H1 (cell line): Measurements from ENCODE around the gene SMYD3. TPM values are rescaled to one million over a fixed set of nuclear protein-coding genes. Genes with fewer than 3 reads are reported as not detected.

ENCODE experiments used
- CHD7 ChIP-seq: fragments of 300-600 bp; sonication (generic); IDR thresholded peaks from 2 replicates; pipeline ENCODE4 v1.7.1; 2012; ENCODE audit warnings: low read length, moderate library complexity, mild to moderate bottlenecking, inconsistent platforms; ENCODE audit not compliant: insufficient replicate concordance
- CTCF ChIP-seq, 3 experiments: IDR thresholded peaks; 1 replicate in 2 of 3; 2 replicates in 1 of 3; pipeline versions ENCODE4 v1.5.1 to v1.6.1; 2011; ENCODE audit warnings: low read length in 3 of 3, mild to moderate bottlenecking in 3 of 3, inconsistent platforms in 2 of 3, low read depth in 1 of 3, moderate library complexity in 1 of 3; ENCODE audit not compliant: insufficient read depth in 1 of 3; ENCODE audit errors: control extremely low read depth in 1 of 3
- HDAC2 ChIP-seq, 2 experiments: fragments of 300-600 bp in 1 of 2; sonication (generic) in 1 of 2; IDR thresholded peaks; 2 replicates each; pipeline ENCODE4 v1.6.1; 2011 to 2012; ENCODE audit warnings: low read depth in 2 of 2, low read length in 2 of 2, mild to moderate bottlenecking in 2 of 2, moderate library complexity in 2 of 2, borderline replicate concordance in 1 of 2, inconsistent platforms in 1 of 2
- PHF8 ChIP-seq: fragments of 200-600 bp; sonication (generic); conservative IDR thresholded peaks from 2 replicates; pipeline ENCODE4 v1.7.1; 2012; ENCODE audit warnings: low read depth, mild to moderate bottlenecking, inconsistent platforms, low read length, moderate library complexity
- POU5F1 ChIP-seq: IDR thresholded peaks from 2 replicates; pipeline ENCODE4 v1.6.1; 2011; ENCODE audit warnings: low read depth, mild to moderate bottlenecking, low read length, moderate library complexity
- RAD21 ChIP-seq, 2 experiments: IDR thresholded peaks in 1 of 2; conservative IDR thresholded peaks in 1 of 2; 2 replicates each; pipeline ENCODE4 v1.6.1; 2011; ENCODE audit warnings: low read depth in 2 of 2, low read length in 2 of 2, improper control_type of control experiment in 1 of 2, inconsistent platforms in 1 of 2, mild to moderate bottlenecking in 1 of 2, moderate library complexity in 1 of 2
- polyA plus RNA-seq, 7 experiments: library from polyadenylated mRNA; depleted of rRNA in 3 of 7; stranded (reverse) in 5 of 7; unstranded in 2 of 7; fragments of >200 nt in 5 of 7; fragments of 200-250 nt in 2 of 7; gene quantifications; 1 replicate in 5 of 7; 2 replicates in 1 of 7; 4 replicates in 1 of 7; pipeline versions ENCODE4 v1.2.1 to v1.2.3, GENCODE V29; 2011 to 2013; ENCODE audit warnings: missing spikeins in 2 of 7, mixed read lengths in 2 of 7
- total RNA-seq: library from RNA; stranded (reverse); fragmentation: NEBNext Ultra II Directional; extraction: Animal tissue kit (Norgen Biotek cat#: 25700); gene quantifications from 2 replicates; pipeline ENCODE4 v1.2.1, GENCODE V29; 2021

SMYD3 gene
- total and polyA plus RNA-seq, 2 of the 8 experiments (the other 6 are each of a cell fraction or from before 2014, with no cell fraction given) = 17.3 to 25.4 TPM

GRCh38 chr1:245825128-245825901 lies 681.8 kb downstream of the SMYD3 start (continued):
- TF ChIP-seq CHD7 = no peak
- TF ChIP-seq POU5F1 = no peak
- TF ChIP-seq PHF8 = no peak
- TF ChIP-seq RAD21 (IDR thresholded peaks at IDR 0.05 in 1 of 2, conservative IDR thresholded peaks at IDR 0.05 in 1 of 2; ENCODE audit: low read depth in 2 of 2, low read length in 2 of 2) = peak; percentile 36 to 39; a peak in 3 of 4 replicates
- TF ChIP-seq HDAC2 (IDR thresholded peaks at IDR 0.05; ENCODE audit: borderline replicate concordance in 1 of 2, low read depth in 2 of 2, low read length in 2 of 2) = no peak
- peak in 2 of 3 experiments; percentile 31 to 42; a peak in 2 of 4 replicates for TF ChIP-seq CTCF (IDR thresholded peaks at IDR 0.05; ENCODE audit: control extremely low read depth in 1 of 3, insufficient read depth in 1 of 3, low read depth in 1 of 3, low read length in 3 of 3)
